A549 (cell line): Measurements from ENCODE around the gene ABCF3. TPM values are rescaled to one million over a fixed set of nuclear protein-coding genes. Genes with fewer than 3 reads are reported as not detected.

Source experiments
- ATAC-seq, 2 experiments: fragments of 200-7000 bp in 1 of 2; fragments of >200 bp in 1 of 2; cut with Nextera tagmentation in 1 of 2; cut with Tn5 transposase in 1 of 2; 3 replicates each; pipeline versions ENCODE4 v1.8.0 to v1.9.1; 2018 to 2020; ENCODE audit warnings: mild to moderate bottlenecking in 1 of 2, moderate library complexity in 1 of 2
- CTCF ChIA-PET: fragments of 300-600 bp; sonication (Branson Sonifier 250); formaldehyde crosslinking; extraction: SDS; loops from one replicate; lab custom pipeline; 2021; ENCODE audit warnings: antibody characterized with exemption, inconsistent platforms; lab: Yijun Ruan, JAX
- POLR2A ChIA-PET: fragments of 350-600 bp; formaldehyde crosslinking; extraction: SDS; loops from one replicate; lab custom pipeline; 2021; ENCODE audit warnings: antibody characterized with exemption, inconsistent platforms; lab: Yijun Ruan, JAX
- DNase-seq, 2 experiments: peaks; one replicate each; pipeline versions ENCODE4 v3.0.0 to v3.0.0-alpha.2; 2011 to 2016; ENCODE audit warnings: low read depth in 1 of 2, low spot score in 1 of 2
- FAIRE-seq: peaks from 2 replicates; lab custom pipeline; 2011; peaks lifted over from hg19 to GRCh38; lab: Jason Lieb, UNC
- H3K27ac ChIP-seq, 2 experiments: fragments of >200 bp; sonication (Bioruptor Twin); formaldehyde crosslinking; 3 replicates each; pipeline ENCODE4 v1.5.1; 2016 to 2017
- H3K4me1 ChIP-seq: fragments of >200 bp; sonication (Bioruptor Twin); formaldehyde crosslinking; 3 replicates; pipeline ENCODE4 v1.6.1; 2016
- H3K4me2 ChIP-seq: fragments of >200 bp; sonication (Bioruptor Twin); formaldehyde crosslinking; 3 replicates; pipeline ENCODE4 v1.6.1; 2016
- H3K4me3 ChIP-seq: fragments of >200 bp; sonication (Bioruptor Twin); formaldehyde crosslinking; 3 replicates; pipeline ENCODE4 v1.5.1; 2016
- H3K9me3 ChIP-seq: fragments of >200 bp; sonication (Bioruptor Twin); formaldehyde crosslinking; 3 replicates; pipeline ENCODE4 v1.6.1; 2016
- BCL3 ChIP-seq: fragments of >200 bp; sonication (Bioruptor Twin); formaldehyde crosslinking; IDR thresholded peaks from 3 replicates; pipeline ENCODE4 v1.6.1; 2016
- E2F6 ChIP-seq: IDR thresholded peaks from 2 replicates; pipeline ENCODE4 v1.6.1; 2012; ENCODE audit warnings: low read depth, borderline replicate concordance
- FOSL2 ChIP-seq, 2 experiments: fragments of 450-650 bp in 1 of 2; fragments of >200 bp in 1 of 2; sonication (Bioruptor Twin) in 1 of 2; formaldehyde crosslinking; IDR thresholded peaks; 2 replicates each; pipeline versions ENCODE4 v1.5.0 to v1.6.1; 2016 to 2020; ENCODE audit warnings: mild to moderate bottlenecking in 1 of 2, moderate library complexity in 1 of 2
- HMGXB4 ChIP-seq: fragments of 250-450 bp; sonication (Bioruptor Pico); IDR thresholded peaks from 2 replicates; pipeline ENCODE4 v1.5.0; 2021; ENCODE audit warnings: mild to moderate bottlenecking, moderate library complexity, borderline replicate concordance
- JUN ChIP-seq, 2 experiments: fragments of >200 bp; sonication (Bioruptor Twin); formaldehyde crosslinking; IDR thresholded peaks; 2 replicates in 1 of 2; 3 replicates in 1 of 2; pipeline ENCODE4 v1.6.1; 2016 to 2017
- KDM5A ChIP-seq: fragments of 200-600 bp; sonication (generic); IDR thresholded peaks from 2 replicates; pipeline ENCODE4 v1.6.1; 2016; ENCODE audit warnings: antibody characterized with exemption, mild to moderate bottlenecking
- SREBF2 ChIP-seq: fragments of 450-650 bp; IDR thresholded peaks from 2 replicates; pipeline ENCODE4 v1.6.1; 2014; ENCODE audit warnings: mild to moderate bottlenecking, moderate library complexity
- WGBS: methylation state at CpG from one replicate; pipeline ENCODE4 v1.1.6; 2017; ENCODE audit errors: missing lambda C conversion rate; 5-methylcytosine and 5-hydroxymethylcytosine counted together
- polyA plus RNA-seq, 4 experiments: library from polyadenylated mRNA; depleted of rRNA in 3 of 4; stranded (reverse); fragments of >200 nt; fragmentation: RNase III in 1 of 4; extraction: RNeasy Plus Mini Kit Qiagen cat#74134 plus additional on column Dnase treatment in 1 of 4; gene quantifications; 2 replicates in 3 of 4; 3 replicates in 1 of 4; pipeline ENCODE4 v1.2.3, GENCODE V29; 2011 to 2017
- TF ChIP-seq, protein P1 (sequence below): fragments of 200-600 bp; sonication (generic); IDR thresholded peaks from 2 replicates; pipeline ENCODE4 v1.6.1; 2016; ENCODE audit warnings: antibody characterized with exemption, mild to moderate bottlenecking, moderate library complexity

The ABCF3 gene
- polyA plus RNA-seq, 2 of the 4 experiments (the other 2 are of a cell fraction) = 35.3 to 46.6 TPM

GRCh38 chr3:184230603-184231528, 44.9 kb downstream of the ABCF3 start:
- TF ChIP-seq E2F6 (no peak), BCL3 (no peak), KDM5A (no peak), JUN (IDR thresholded peaks at IDR 0.05) (no peak), HMGXB4 (CRISPR knock-in tag) (no peak)
- TF ChIP-seq, protein P1, sequence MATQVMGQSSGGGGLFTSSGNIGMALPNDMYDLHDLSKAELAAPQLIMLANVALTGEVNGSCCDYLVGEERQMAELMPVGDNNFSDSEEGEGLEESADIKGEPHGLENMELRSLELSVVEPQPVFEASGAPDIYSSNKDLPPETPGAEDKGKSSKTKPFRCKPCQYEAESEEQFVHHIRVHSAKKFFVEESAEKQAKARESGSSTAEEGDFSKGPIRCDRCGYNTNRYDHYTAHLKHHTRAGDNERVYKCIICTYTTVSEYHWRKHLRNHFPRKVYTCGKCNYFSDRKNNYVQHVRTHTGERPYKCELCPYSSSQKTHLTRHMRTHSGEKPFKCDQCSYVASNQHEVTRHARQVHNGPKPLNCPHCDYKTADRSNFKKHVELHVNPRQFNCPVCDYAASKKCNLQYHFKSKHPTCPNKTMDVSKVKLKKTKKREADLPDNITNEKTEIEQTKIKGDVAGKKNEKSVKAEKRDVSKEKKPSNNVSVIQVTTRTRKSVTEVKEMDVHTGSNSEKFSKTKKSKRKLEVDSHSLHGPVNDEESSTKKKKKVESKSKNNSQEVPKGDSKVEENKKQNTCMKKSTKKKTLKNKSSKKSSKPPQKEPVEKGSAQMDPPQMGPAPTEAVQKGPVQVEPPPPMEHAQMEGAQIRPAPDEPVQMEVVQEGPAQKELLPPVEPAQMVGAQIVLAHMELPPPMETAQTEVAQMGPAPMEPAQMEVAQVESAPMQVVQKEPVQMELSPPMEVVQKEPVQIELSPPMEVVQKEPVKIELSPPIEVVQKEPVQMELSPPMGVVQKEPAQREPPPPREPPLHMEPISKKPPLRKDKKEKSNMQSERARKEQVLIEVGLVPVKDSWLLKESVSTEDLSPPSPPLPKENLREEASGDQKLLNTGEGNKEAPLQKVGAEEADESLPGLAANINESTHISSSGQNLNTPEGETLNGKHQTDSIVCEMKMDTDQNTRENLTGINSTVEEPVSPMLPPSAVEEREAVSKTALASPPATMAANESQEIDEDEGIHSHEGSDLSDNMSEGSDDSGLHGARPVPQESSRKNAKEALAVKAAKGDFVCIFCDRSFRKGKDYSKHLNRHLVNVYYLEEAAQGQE = no peak
- ATAC-seq (no peak), FAIRE-seq (no peak), DNase-seq (no peak)
- CTCF ChIA-PET = interaction anchor here (0.8 to 5.5 kb wide), 7 partner anchors 8 to 86 kb away, joined by 3 to 44 read pairs (median 4); partner anchors contain the start of gene EEF1AKMT4
- no peaks in the 10 kb centered on the region for H3K9me3 ChIP-seq
- peak overlapping the region; percentile 96 for H3K4me2 ChIP-seq
- 85% methylated on average over 32 of the region's 79 CpGs for WGBS
- peaks cover 7% of the 10 kb centered on the region; the same call in 2 of the 3 replicates for H3K4me1 ChIP-seq
- POLR2A ChIA-PET = no interaction called here
- peak overlapping the region; percentile 59 for H3K4me3 ChIP-seq
- H3K27ac ChIP-seq = peak overlapping the region in 1 of 2 experiments; percentile 76; a peak in 3 of 6 replicates

- POLR2A ChIA-PET = no interaction called here
- no peaks in the 10 kb centered on the region for H3K9me3 ChIP-seq
- H3K27ac ChIP-seq = no peak overlapping the region
- no peak for ATAC-seq
- TF ChIP-seq E2F6 = no peak
- no peak for TF ChIP-seq SREBF2
- no peak for TF ChIP-seq FOSL2 (IDR thresholded peaks at IDR 0.05)
- TF ChIP-seq FOSL2 (CRISPR knock-in tag; IDR thresholded peaks at IDR 0.05) = no peak
- TF ChIP-seq, all 56 proteins: peak for 0
- no peak overlapping the region for H3K4me3 ChIP-seq
- DNase-seq = no peak
- 92% methylated on average over 3 of the region's 3 CpGs for WGBS
- no peak overlapping the region for H3K4me2 ChIP-seq
- CTCF ChIA-PET = interaction anchor here (1.4 to 1.9 kb wide), 2 partner anchors 18 to 55 kb away, joined by 3 to 7 read pairs; partner anchors contain the start of gene EEF1AKMT4
- peaks cover 7% of the 10 kb centered on the region; the same call in 2 of the 3 replicates for H3K4me1 ChIP-seq
- no peak for FAIRE-seq
Observed at GRCh38 chr3:184231671-184232070, 45.7 kb downstream of the ABCF3 start.
